Measurements from ENCODE around the gene FKBP2.

The FKBP2 gene

GRCh38 chr11:64265176-64266160 lies 24.6 kb downstream of the FKBP2 start:
- DNase-seq: no peak

- no peak for DNase-seq
Observed at GRCh38 chr11:64266339-64266738, 25.4 kb downstream of the FKBP2 start.

GRCh38 chr11:64267207-64267945 lies 26.5 kb downstream of the FKBP2 start:
- no peak for DNase-seq

- no peak for DNase-seq
Observed at GRCh38 chr11:64268025-64268892, 27.4 kb downstream of the FKBP2 start.

- no peak for DNase-seq
Observed at GRCh38 chr11:64268893-64269539, 28.1 kb downstream of the FKBP2 start.

- no peak for DNase-seq
Observed at GRCh38 chr11:64269540-64270220, 28.8 kb downstream of the FKBP2 start.

GRCh38 chr11:64275031-64275800 lies 34.3 kb downstream of the FKBP2 start:
- no peak for DNase-seq

GRCh38 chr11:64275841-64276240 lies 34.9 kb downstream of the FKBP2 start:
- no peak for DNase-seq

GRCh38 chr11:64276653-64277431 lies 35.9 kb downstream of the FKBP2 start:
- DNase-seq: no peak

- no peak for DNase-seq
Observed at GRCh38 chr11:64278576-64279190, 37.8 kb downstream of the FKBP2 start.

GRCh38 chr11:64281957-64282770 lies 41.3 kb downstream of the FKBP2 start:
- DNase-seq: no peak

GRCh38 chr11:64283092-64283491 lies 42.2 kb downstream of the FKBP2 start:
- no peak for DNase-seq

GRCh38 chr11:64284048-64284961 lies 43.4 kb downstream of the FKBP2 start, which contains the start of gene BAD:
Gene BAD, minus strand, starts transcription at chr11:64284665. Its CDS starts 297 bp downstream, at chr11:64284368.
- peak; percentile 89 for DNase-seq

- DNase-seq: peak; percentile 75
Observed at GRCh38 chr11:64284962-64285884, 44.3 kb downstream of the FKBP2 start, which contains the start of gene GPR137. Gene GPR137, plus strand, starts transcription at chr11:64285848. Its CDS starts 677 bp downstream, at chr11:64286525.

GRCh38 chr11:64285885-64286800 lies 45.2 kb downstream of the FKBP2 start:
- DNase-seq: no peak
